IMR-90 (cell line): Measurements from ENCODE around the gene PPP1R1C. TPM values are rescaled to one million over a fixed set of nuclear protein-coding genes. Genes with fewer than 3 reads are reported as not detected.

Source experiments
- ATAC-seq: fragments of 200-7000 bp; cut with Tn5 transposase; 2 replicates; pipeline ENCODE4 v1.9.1; 2020; ENCODE audit warnings: low read depth, mild to moderate bottlenecking, moderate library complexity
- BruUV-seq: library from RNA; stranded (reverse); fragments of 400-500 nt; replicated peaks from 2 replicates; lab custom pipeline; 2021; lab: Mats Ljungman, UMichigan
- CTCF ChIA-PET: fragments of 300-600 bp; formaldehyde crosslinking; extraction: SDS; loops from one replicate; lab custom pipeline; 2021; ENCODE audit warnings: antibody characterized with exemption; lab: Yijun Ruan, JAX
- POLR2A ChIA-PET: fragments of 300-600 bp; sonication (Branson Sonifier 250); formaldehyde crosslinking; loops from one replicate; lab custom pipeline; 2022; ENCODE audit warnings: antibody characterized with exemption; ENCODE audit not compliant: unreplicated experiment; lab: Charles Lee
- DNase-seq: peaks from one replicate; pipeline ENCODE4 v3.0.0; 2013
- H2AFZ ChIP-seq: replicated peaks from 2 replicates; pipeline ENCODE3; 2013; ENCODE audit warnings: low read length, mild to moderate bottlenecking; ENCODE audit not compliant: poor library complexity
- H2AK5ac ChIP-seq: 2 replicates; pipeline ENCODE4 v1.6.1; 2013; ENCODE audit warnings: low read depth, low read length, inconsistent platforms
- H2AK9ac ChIP-seq: replicated peaks from 2 replicates; pipeline ENCODE3; 2013; ENCODE audit warnings: mild to moderate bottlenecking, low read depth, low read length, moderate library complexity; ENCODE audit not compliant: poor library complexity
- H2BK120ac ChIP-seq: 2 replicates; pipeline ENCODE4 v1.6.1; 2013; ENCODE audit warnings: low read depth, low read length, inconsistent platforms
- H2BK15ac ChIP-seq: 3 replicates; pipeline ENCODE4 v1.6.1; 2013; ENCODE audit warnings: low read depth, low read length, inconsistent platforms
- H2BK20ac ChIP-seq: 2 replicates; pipeline ENCODE4 v1.6.1; 2013; ENCODE audit warnings: low read depth, mild to moderate bottlenecking, inconsistent platforms, low read length, moderate library complexity
- H2BK5ac ChIP-seq: 2 replicates; pipeline ENCODE4 v1.6.1; 2013; ENCODE audit warnings: mild to moderate bottlenecking, low read depth, low read length, inconsistent platforms; ENCODE audit not compliant: poor library complexity, severe bottlenecking
- H3K14ac ChIP-seq: replicated peaks from 2 replicates; pipeline ENCODE4 v1.6.1; 2013; ENCODE audit warnings: low read depth, low read length, inconsistent platforms
- H3K18ac ChIP-seq: 2 replicates; pipeline ENCODE4 v1.6.1; 2013; ENCODE audit warnings: low read depth, low read length, control low read depth
- H3K23ac ChIP-seq: 2 replicates; pipeline ENCODE4 v1.6.1; 2013; ENCODE audit warnings: low read depth, low read length, inconsistent platforms
- H3K27ac ChIP-seq: 2 replicates; pipeline ENCODE4 v1.5.1; 2013; ENCODE audit warnings: mild to moderate bottlenecking, control low read depth, low read length; ENCODE audit not compliant: insufficient read depth
- H3K27me3 ChIP-seq: 2 replicates; pipeline ENCODE4 v1.6.1; 2013; ENCODE audit warnings: low read length; ENCODE audit not compliant: control insufficient read depth, insufficient read depth
- H3K36me3 ChIP-seq: 2 replicates; pipeline ENCODE4 v1.6.1; 2013; ENCODE audit warnings: low read length, mixed read lengths; ENCODE audit not compliant: control insufficient read depth, insufficient read depth
- H3K4ac ChIP-seq: 2 replicates; pipeline ENCODE4 v1.6.1; 2013; ENCODE audit warnings: low read depth, low read length, inconsistent platforms
- H3K4me1 ChIP-seq: 2 replicates; pipeline ENCODE4 v1.6.1; 2013; ENCODE audit warnings: low read length, mixed read lengths; ENCODE audit not compliant: control insufficient read depth, insufficient read depth
- H3K4me2 ChIP-seq: 2 replicates; pipeline ENCODE4 v1.6.1; 2013; ENCODE audit warnings: low read depth, mild to moderate bottlenecking, control low read depth, low read length, moderate library complexity
- H3K4me3 ChIP-seq: 2 replicates; pipeline ENCODE4 v1.5.1; 2013; ENCODE audit warnings: low read depth, mild to moderate bottlenecking, control low read depth, low read length, moderate library complexity; ENCODE audit not compliant: insufficient read depth
- H3K56ac ChIP-seq: 2 replicates; pipeline ENCODE4 v1.6.1; 2013; ENCODE audit warnings: low read length, inconsistent platforms; ENCODE audit not compliant: insufficient read depth; ENCODE audit errors: extremely low read depth
- H3K79me1 ChIP-seq, 2 experiments: 2 replicates each; pipeline ENCODE4 v1.6.1; 2013; ENCODE audit warnings: low read length in 2 of 2, inconsistent platforms in 1 of 2, low read depth in 1 of 2
- H3K9ac ChIP-seq: 2 replicates; pipeline ENCODE4 v1.6.1; 2013; ENCODE audit warnings: low read depth, low read length, control low read depth
- H3K9me1 ChIP-seq: 2 replicates; pipeline ENCODE4 v1.6.1; 2013; ENCODE audit warnings: low read length, inconsistent platforms; ENCODE audit not compliant: insufficient read depth
- H3K9me3 ChIP-seq: 2 replicates; pipeline ENCODE4 v1.6.1; 2013; ENCODE audit warnings: low read length; ENCODE audit not compliant: control insufficient read depth, insufficient read depth
- H4K20me1 ChIP-seq: 2 replicates; pipeline ENCODE4 v1.6.1; 2013; ENCODE audit warnings: low read length, inconsistent platforms; ENCODE audit not compliant: insufficient read depth
- H4K5ac ChIP-seq: 2 replicates; pipeline ENCODE4 v1.6.1; 2013; ENCODE audit warnings: mild to moderate bottlenecking, low read depth, low read length, control low read depth
- H4K8ac ChIP-seq, 2 experiments: 2 replicates each; pipeline ENCODE4 v1.6.1; 2013; ENCODE audit warnings: low read depth in 2 of 2, low read length in 2 of 2, control low read depth in 1 of 2, inconsistent platforms in 1 of 2
- H4K91ac ChIP-seq: 2 replicates; pipeline ENCODE4 v1.6.1; 2013; ENCODE audit warnings: low read depth, low read length, inconsistent platforms; ENCODE audit not compliant: insufficient read depth
- CEBPB ChIP-seq: IDR thresholded peaks from 2 replicates; pipeline ENCODE4 v1.6.1; 2012; ENCODE audit warnings: low read depth, low read length, improper control_type of control experiment
- FOS ChIP-seq: fragments of 150-350 bp; IDR thresholded peaks from 2 replicates; pipeline ENCODE4 v1.6.1; 2016; ENCODE audit warnings: low read depth, low read length
- WGBS, 2 experiments: methylation state at CpG; one replicate each; pipeline versions ENCODE4 v1.1.5 to v1.1.7; 2013; ENCODE audit warnings: missing lambda C conversion rate in 2 of 2; ENCODE audit not compliant: insufficient read length in 1 of 2; ENCODE audit errors: extremely low coverage in 2 of 2; 5-methylcytosine and 5-hydroxymethylcytosine counted together
- dilution Hi-C: fragments of 300-500 bp; cut with HindIII; formaldehyde crosslinking; loops from one replicate; pipeline ENCODE4 v1.14.3; 2018; ENCODE audit warnings: low sequenced_read_pairs; ENCODE audit not compliant: unreplicated experiment
- in situ Hi-C: fragments of 300-500 bp; cut with MboI; formaldehyde crosslinking; loops from 3 replicates; pipeline ENCODE4 v1.14.3; 2019; ENCODE audit warnings: low sequenced_read_pairs, inconsistent platforms, mixed read lengths
- intact Hi-C: fragments of 100-400 bp; cut with micrococcal nuclease; formaldehyde crosslinking; loops from 2 replicates; pipeline ENCODE4 v1.10.0; 2022
- polyA plus RNA-seq, 3 experiments: library from polyadenylated mRNA; depleted of rRNA; stranded (reverse); fragments of >200 nt; gene quantifications; 2 replicates each; pipeline ENCODE4 v1.2.3, GENCODE V29; 2012; ENCODE audit warnings: low replicate concordance in 1 of 3
- total RNA-seq: library from RNA; depleted of rRNA; stranded (reverse); fragments of >200 nt; gene quantifications from 2 replicates; pipeline ENCODE4 v1.2.3, GENCODE V29; 2012

The PPP1R1C gene
- total and polyA plus RNA-seq, 2 of the 4 experiments (the other 2 are of a cell fraction), result 0.10 to 0.36 TPM

- Histone ChIP-seq H3K18ac (no peak overlapping the region), H3K27me3 (no peaks in the 10 kb centered on the region), H3K36me3 (no peaks in the 10 kb centered on the region), H2BK20ac (no peak overlapping the region), H3K9me3 (no peaks in the 10 kb centered on the region), H4K91ac (no peak overlapping the region), H3K23ac (no peak overlapping the region), H3K4me3 (no peak overlapping the region), H2AK9ac (no peak overlapping the region), H2BK15ac (no peak overlapping the region), H2AK5ac (no peak overlapping the region), H3K14ac (no peak overlapping the region), H4K5ac (no peak overlapping the region), H3K79me1 (no peaks in the 10 kb centered on the region), H3K4ac (no peak overlapping the region), H3K56ac (no peak overlapping the region), H4K8ac (no peak overlapping the region), H2AFZ (no peak overlapping the region), H2BK120ac (no peak overlapping the region), H3K27ac (no peak overlapping the region), H4K20me1 (no peaks in the 10 kb centered on the region), H3K9me1 (no peaks in the 10 kb centered on the region), H3K9ac (no peak overlapping the region), H3K4me1 (no peaks in the 10 kb centered on the region), H2BK5ac (no peak overlapping the region), H3K4me2 (no peak overlapping the region)
- in situ Hi-C loops, result loop anchor here (25.0 kb wide), 1 partner anchor 998 kb away; no protein-coding TSS in a partner anchor
- intact Hi-C loops, result no loop called here
- WGBS, 2 experiments, result no CpG with 5 or more reads among the region's 1 CpG
- DNase-seq, result no peak
- POLR2A ChIA-PET, result no interaction called here
- CTCF ChIA-PET, result no interaction called here
- no peak for ATAC-seq
- dilution Hi-C loops, result no loop called here
- no peak for TF ChIP-seq CEBPB
- TF ChIP-seq FOS, result no peak
- BruUV-seq, result no TSS peak
Measured at GRCh38 chr2:182110347-182110746, 124.7 kb downstream of the PPP1R1C start.
